ENCODE results near the gene TMX1.
A peak's percentile ranks its signal among the peaks of the same experiment; 100 is the strongest.

TMX1 gene

DNA sequence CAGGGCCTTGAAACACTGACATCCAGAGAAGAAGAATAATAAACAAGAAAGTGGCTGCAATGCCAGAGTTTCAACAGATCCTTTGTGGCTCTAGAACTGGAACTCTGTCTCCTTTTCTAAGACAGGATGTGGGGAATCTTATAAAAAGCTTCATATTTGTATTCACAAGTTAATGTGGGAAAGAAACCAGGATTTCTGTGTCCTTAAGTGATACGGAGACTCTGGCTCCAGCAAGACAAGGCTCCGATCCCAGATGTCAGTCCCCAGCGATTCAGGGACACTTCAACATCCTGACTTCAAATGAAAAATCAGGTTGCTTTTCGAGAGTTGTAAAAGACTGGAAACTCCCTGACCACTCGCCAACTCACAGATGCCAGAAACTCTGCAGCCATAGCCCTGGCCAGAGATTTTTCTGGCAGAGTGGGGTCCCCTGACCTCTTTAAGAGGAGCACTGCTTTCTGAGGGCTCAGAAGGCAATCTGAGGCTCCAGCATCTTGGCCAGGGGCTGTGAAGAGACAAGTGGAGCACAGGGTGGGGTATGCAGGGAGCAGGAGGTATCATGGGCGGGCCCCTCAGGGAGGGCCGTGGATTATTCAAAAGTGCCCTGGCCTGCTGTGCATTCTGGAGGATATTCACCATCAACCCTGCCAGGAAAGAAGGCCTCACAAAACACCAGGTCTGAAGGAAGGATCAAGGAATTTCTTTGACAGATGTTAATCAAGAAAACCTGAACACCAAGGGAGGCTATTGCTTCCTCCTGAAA is 53.3 kb downstream of the TMX1 start:
- DNase-seq (ENCODE audit: low spot score): no peak

DNA sequence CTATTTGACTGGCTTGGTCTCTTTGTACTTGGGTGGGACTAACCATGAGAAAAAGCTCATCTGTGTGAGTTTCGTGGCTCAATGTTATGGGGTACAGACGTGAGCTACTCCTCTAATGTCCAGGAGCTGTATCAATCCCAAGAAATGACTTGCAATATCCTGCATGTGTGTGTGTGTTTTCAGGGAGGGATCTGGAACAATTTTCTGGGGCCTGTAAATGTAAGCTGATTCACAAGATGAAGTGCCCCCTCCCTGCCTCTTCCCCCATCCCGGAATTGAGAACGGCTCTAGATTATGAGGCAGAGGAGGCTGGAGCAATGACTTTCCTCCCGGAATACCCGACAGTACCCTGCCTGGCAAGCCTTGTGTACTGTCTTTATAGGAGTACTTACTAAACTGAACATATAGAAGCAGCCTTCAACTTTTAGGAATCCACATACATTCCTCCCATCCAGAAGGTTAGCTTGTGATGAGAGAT is 53.9 kb downstream of the TMX1 start:
- no peak for DNase-seq (ENCODE audit: low spot score)

GRCh38 chr14:51294951-51295525 is 55.0 kb downstream of the TMX1 start:
- peak; percentile 21 for DNase-seq (ENCODE audit: low spot score)

GRCh38 chr14:51295646-51296263 is 55.7 kb downstream of the TMX1 start:
- no peak for DNase-seq (ENCODE audit: low spot score)

- peak; percentile 76 for DNase-seq (ENCODE audit: low spot score)
These were observed 57.0 kb downstream of the TMX1 start for GRCh38 chr14:51297066-51297465.

- no peak for DNase-seq (ENCODE audit: low spot score)
These were observed 58.8 kb downstream of the TMX1 start for GRCh38 chr14:51298895-51299294.

- DNase-seq (ENCODE audit: low spot score): no peak
These were observed 62.4 kb downstream of the TMX1 start for GRCh38 chr14:51302295-51303030.

DNA sequence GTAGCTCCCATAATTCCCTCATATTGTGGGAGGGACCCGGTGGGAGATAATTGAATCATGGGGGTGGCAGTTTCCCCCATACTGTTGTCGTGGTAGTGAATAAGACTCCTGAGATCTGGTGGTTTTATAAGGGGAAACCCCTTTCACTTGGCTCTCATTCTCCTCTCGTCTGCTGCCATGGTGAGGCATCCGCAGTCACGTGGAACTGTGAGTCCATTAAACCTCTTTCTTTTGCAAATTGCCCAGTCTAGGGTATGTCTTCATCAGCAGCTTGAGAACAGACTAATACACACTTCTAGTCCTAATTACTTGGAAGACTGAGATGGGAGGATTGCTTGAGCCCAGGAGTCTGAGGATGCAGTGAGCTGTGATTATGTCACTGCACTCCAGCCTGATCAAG is 64.4 kb downstream of the TMX1 start:
- DNase-seq (ENCODE audit: low spot score): no peak

GRCh38 chr14:51304941-51305340 is 64.9 kb downstream of the TMX1 start:
- no peak for DNase-seq (ENCODE audit: low spot score)

DNA sequence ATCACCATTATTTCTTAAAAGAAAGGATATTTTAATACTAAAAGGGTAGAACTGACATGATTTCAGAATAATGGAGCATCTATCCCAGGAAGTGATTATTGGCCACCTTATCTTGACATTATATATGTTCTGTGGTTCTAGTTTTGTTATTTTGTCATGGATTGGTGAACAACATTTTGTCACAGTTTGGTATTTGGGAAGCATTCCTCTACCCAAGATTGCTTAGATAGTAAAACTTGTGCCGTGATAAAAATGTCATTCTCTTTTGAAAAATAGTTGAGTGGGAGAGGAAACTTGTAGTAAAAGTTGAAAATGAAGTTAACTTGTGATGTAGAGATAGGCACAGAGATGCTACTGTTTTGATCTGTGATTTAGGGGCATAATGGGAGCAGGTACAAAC is 65.7 kb downstream of the TMX1 start:
- DNase-seq (ENCODE audit: low spot score): no peak

Small RNA genes lying within 50 kb of the gene (small RNA-seq; reads per million reads assigned to genes)
- 0 reads per million in 2 experiments for gene RF00019
- 0.03 to 0.04 reads per million in 2 experiments for gene RF00156
